Right atrium auricular region (tissue), 2 donors: ENCODE results near the gene TRIM46. TPM values are rescaled to one million over a fixed set of nuclear protein-coding genes. Genes with fewer than 3 reads are reported as not detected.

Experiments
- DNase-seq: peaks from one replicate; pipeline ENCODE4 v3.0.0-alpha.2; 2019; ENCODE audit warnings: low spot score
- H3K27ac ChIP-seq, 2 donors: fragments of 200-600 bp; sonication (generic); 1 replicate in 1 of 2; 2 replicates in 1 of 2; pipeline ENCODE4 v1.5.1; 2016 to 2019
- H3K27me3 ChIP-seq, 2 donors: fragments of 200-600 bp; sonication (generic); one replicate each; pipeline versions ENCODE4 v1.5.1 to v1.6.0; 2017 to 2019
- H3K36me3 ChIP-seq: fragments of 200-600 bp; sonication (generic); one replicate; pipeline ENCODE4 v1.5.1; 2016
- H3K4me1 ChIP-seq, 2 donors: fragments of 200-600 bp; sonication (generic); one replicate each; pipeline versions ENCODE4 v1.5.1 to v1.6.0; 2017 to 2019
- H3K4me3 ChIP-seq, 2 donors: fragments of 200-600 bp; sonication (generic); 1 replicate in 1 of 2; 2 replicates in 1 of 2; pipeline ENCODE4 v1.5.1; 2017 to 2019; ENCODE audit warnings: mild to moderate bottlenecking in 1 of 2, moderate library complexity in 1 of 2
- H3K9me3 ChIP-seq, 2 donors: fragments of 200-600 bp; sonication (generic); one replicate each; pipeline ENCODE4 v1.5.1; 2019
- CTCF ChIP-seq, 2 donors: fragments of 200-600 bp; sonication (generic); IDR thresholded peaks; one replicate each; pipeline ENCODE4 v1.5.1; 2019; ENCODE audit warnings: antibody characterized with exemption in 2 of 2
- total RNA-seq, 2 donors: library from RNA; depleted of rRNA; stranded (reverse); fragments of >200 nt; gene quantifications; one replicate each; pipeline ENCODE4 v1.1.0, GENCODE V29; 2016

The TRIM46 gene
- total RNA-seq, 2 donors from 2014 or later: 0.20 TPM; not detected in 1

GRCh38 chr1:155177918-155178281 is 4.3 kb downstream of the TRIM46 start:
- H3K27me3 ChIP-seq: peaks cover 0 to 8% of the 10 kb centered on the region in 2 donors
- H3K4me1 ChIP-seq: peaks cover 0 to 17% of the 10 kb centered on the region in 2 donors
- H3K36me3 ChIP-seq: no peaks in the 10 kb centered on the region
- H3K4me3 ChIP-seq: peak overlapping the region in 1 of 2 donors; percentile 22
- TF ChIP-seq CTCF (IDR thresholded peaks at IDR 0.05): no peak
- no peak overlapping the region for H3K27ac ChIP-seq
- H3K9me3 ChIP-seq: no peaks in the 10 kb centered on the region
- DNase-seq: no peak

- no peak for DNase-seq
- Histone ChIP-seq H3K4me3 (peak overlapping the region in 1 of 2 donors; percentile 22), H3K27ac (no peak overlapping the region), H3K36me3 (no peaks in the 10 kb centered on the region), H3K27me3 (peaks cover 0 to 8% of the 10 kb centered on the region in 2 donors), H3K4me1 (peaks cover 0 to 13% of the 10 kb centered on the region in 2 donors), H3K9me3 (no peaks in the 10 kb centered on the region)
- TF ChIP-seq CTCF (IDR thresholded peaks at IDR 0.05): no peak
Measured at GRCh38 chr1:155178441-155179111, 4.9 kb downstream of the TRIM46 start.

GRCh38 chr1:155179112-155180031 is 5.7 kb downstream of the TRIM46 start:
- no peak for TF ChIP-seq CTCF (IDR thresholded peaks at IDR 0.05)
- H3K4me3 ChIP-seq: no peak overlapping the region
- H3K9me3 ChIP-seq: no peaks in the 10 kb centered on the region
- DNase-seq: no peak
- H3K36me3 ChIP-seq: no peaks in the 10 kb centered on the region
- H3K4me1 ChIP-seq: peaks cover 0 to 7% of the 10 kb centered on the region in 2 donors
- H3K27me3 ChIP-seq: peaks cover 0 to 1% of the 10 kb centered on the region in 2 donors
- no peak overlapping the region for H3K27ac ChIP-seq

GRCh38 chr1:155181371-155182051 is 7.9 kb downstream of the TRIM46 start:
- no peak for DNase-seq
- Histone ChIP-seq H3K9me3 (no peaks in the 10 kb centered on the region), H3K36me3 (no peaks in the 10 kb centered on the region), H3K4me3 (no peak overlapping the region), H3K27me3 (no peaks in the 10 kb centered on the region), H3K4me1 (peaks cover 0 to 16% of the 10 kb centered on the region in 2 donors), H3K27ac (no peak overlapping the region)
- no peak for TF ChIP-seq CTCF (IDR thresholded peaks at IDR 0.05)

- Histone ChIP-seq H3K9me3 (no peaks in the 10 kb centered on the region), H3K27ac (no peak overlapping the region), H3K36me3 (no peaks in the 10 kb centered on the region), H3K4me1 (peaks cover 0 to 11% of the 10 kb centered on the region in 2 donors), H3K4me3 (no peak overlapping the region), H3K27me3 (no peaks in the 10 kb centered on the region)
- DNase-seq: no peak
- TF ChIP-seq CTCF (IDR thresholded peaks at IDR 0.05): no peak
Measured at GRCh38 chr1:155182052-155182550, 8.5 kb downstream of the TRIM46 start.
